RWPE2 (cell line): Measurements from ENCODE around the gene FBXL19.

Experiments
- ATAC-seq: fragments of 200-7000 bp; cut with Tn5 transposase; 3 replicates; pipeline ENCODE4 v1.9.1; 2021; ENCODE audit warnings: low read depth
- DNase-seq: peaks from one replicate; pipeline ENCODE4 v3.0.0-alpha.2; 2020; ENCODE audit warnings: low spot score
- H3K27ac ChIP-seq: fragments of 450-650 bp; 2 replicates; pipeline ENCODE4 v1.5.1; 2017; ENCODE audit warnings: mild to moderate bottlenecking; ENCODE audit not compliant: poor library complexity, severe bottlenecking
- H3K27me3 ChIP-seq: fragments of 250-450 bp; sonication (Bioruptor Pico); 2 replicates; pipeline ENCODE4 v1.5.1; 2021; ENCODE audit warnings: mild to moderate bottlenecking, moderate library complexity; ENCODE audit not compliant: insufficient read depth, poor library complexity, severe bottlenecking
- H3K36me3 ChIP-seq: fragments of 250-450 bp; sonication (Bioruptor Pico); 2 replicates; pipeline ENCODE4 v1.5.1; 2020; ENCODE audit warnings: low read depth, mild to moderate bottlenecking, moderate library complexity
- H3K4me1 ChIP-seq: fragments of 250-450 bp; sonication (Bioruptor Pico); 2 replicates; pipeline ENCODE4 v1.5.1; 2021; ENCODE audit warnings: mild to moderate bottlenecking, moderate library complexity; ENCODE audit not compliant: insufficient read depth, poor library complexity, severe bottlenecking
- H3K4me3 ChIP-seq: fragments of 250-450 bp; sonication (Bioruptor Pico); 2 replicates; pipeline ENCODE4 v1.5.1; 2021; ENCODE audit warnings: mild to moderate bottlenecking, moderate library complexity; ENCODE audit not compliant: severe bottlenecking
- H3K9me3 ChIP-seq: fragments of 250-450 bp; sonication (Bioruptor Pico); 2 replicates; pipeline ENCODE4 v1.5.1; 2021; ENCODE audit warnings: mild to moderate bottlenecking, moderate library complexity; ENCODE audit not compliant: severe bottlenecking
- TF ChIP-seq, protein P1 (sequence below): fragments of 450-650 bp; IDR thresholded peaks from one replicate; pipeline ENCODE4 v1.5.1; 2017; ENCODE audit warnings: mild to moderate bottlenecking, moderate library complexity; ENCODE audit not compliant: poor library complexity, severe bottlenecking

The FBXL19 gene

GRCh38 chr16:30876867-30877266 is 46.5 kb upstream of the FBXL19 start:
- H3K4me1 ChIP-seq = peaks cover 5% of the 10 kb centered on the region
- ATAC-seq (no peak), DNase-seq (no peak)
- no peaks in the 10 kb centered on the region for H3K27me3 ChIP-seq
- no peak overlapping the region for H3K4me3 ChIP-seq
- peak overlapping the region; percentile 55 for H3K27ac ChIP-seq
- no peaks in the 10 kb centered on the region for H3K9me3 ChIP-seq
- TF ChIP-seq, protein P1, sequence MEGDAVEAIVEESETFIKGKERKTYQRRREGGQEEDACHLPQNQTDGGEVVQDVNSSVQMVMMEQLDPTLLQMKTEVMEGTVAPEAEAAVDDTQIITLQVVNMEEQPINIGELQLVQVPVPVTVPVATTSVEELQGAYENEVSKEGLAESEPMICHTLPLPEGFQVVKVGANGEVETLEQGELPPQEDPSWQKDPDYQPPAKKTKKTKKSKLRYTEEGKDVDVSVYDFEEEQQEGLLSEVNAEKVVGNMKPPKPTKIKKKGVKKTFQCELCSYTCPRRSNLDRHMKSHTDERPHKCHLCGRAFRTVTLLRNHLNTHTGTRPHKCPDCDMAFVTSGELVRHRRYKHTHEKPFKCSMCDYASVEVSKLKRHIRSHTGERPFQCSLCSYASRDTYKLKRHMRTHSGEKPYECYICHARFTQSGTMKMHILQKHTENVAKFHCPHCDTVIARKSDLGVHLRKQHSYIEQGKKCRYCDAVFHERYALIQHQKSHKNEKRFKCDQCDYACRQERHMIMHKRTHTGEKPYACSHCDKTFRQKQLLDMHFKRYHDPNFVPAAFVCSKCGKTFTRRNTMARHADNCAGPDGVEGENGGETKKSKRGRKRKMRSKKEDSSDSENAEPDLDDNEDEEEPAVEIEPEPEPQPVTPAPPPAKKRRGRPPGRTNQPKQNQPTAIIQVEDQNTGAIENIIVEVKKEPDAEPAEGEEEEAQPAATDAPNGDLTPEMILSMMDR = no peak
- H3K36me3 ChIP-seq = peaks cover 13% of the 10 kb centered on the region

GRCh38 chr16:30882429-30883310 is 40.7 kb upstream of the FBXL19 start:
- H3K4me3 ChIP-seq = no peak overlapping the region
- H3K27me3 ChIP-seq = no peaks in the 10 kb centered on the region
- H3K4me1 ChIP-seq = no peaks in the 10 kb centered on the region
- H3K27ac ChIP-seq = no peak overlapping the region
- no peak for ATAC-seq
- H3K9me3 ChIP-seq = no peaks in the 10 kb centered on the region
- H3K36me3 ChIP-seq = peaks cover 19% of the 10 kb centered on the region
- TF ChIP-seq, protein P1 = no peak
- no peak for DNase-seq

DNA sequence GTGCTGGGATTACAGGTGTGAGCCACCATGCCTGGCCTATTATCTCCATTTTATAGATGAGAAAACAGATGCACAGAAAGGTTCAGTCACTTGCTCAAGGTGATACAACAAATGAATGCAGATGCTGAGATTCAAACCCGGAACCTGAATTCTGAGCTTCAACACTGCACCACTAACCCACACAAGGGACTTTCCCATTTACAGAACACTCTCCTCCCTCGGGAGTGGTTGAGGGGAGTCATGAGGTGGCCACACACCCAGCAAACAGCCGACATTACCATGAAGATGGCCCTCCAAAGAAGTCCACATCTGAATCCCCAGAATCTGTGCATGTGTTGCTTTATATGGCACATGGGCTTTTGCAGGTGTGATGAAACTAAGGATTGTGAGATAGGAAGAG is 38.6 kb upstream of the FBXL19 start:
- Histone ChIP-seq H3K4me3 (no peak overlapping the region), H3K27ac (no peak overlapping the region), H3K36me3 (peaks cover 34% of the 10 kb centered on the region), H3K27me3 (no peaks in the 10 kb centered on the region), H3K9me3 (no peaks in the 10 kb centered on the region), H3K4me1 (no peaks in the 10 kb centered on the region)
- TF ChIP-seq, protein P1 = no peak
- ATAC-seq = no peak
- DNase-seq = no peak

DNA sequence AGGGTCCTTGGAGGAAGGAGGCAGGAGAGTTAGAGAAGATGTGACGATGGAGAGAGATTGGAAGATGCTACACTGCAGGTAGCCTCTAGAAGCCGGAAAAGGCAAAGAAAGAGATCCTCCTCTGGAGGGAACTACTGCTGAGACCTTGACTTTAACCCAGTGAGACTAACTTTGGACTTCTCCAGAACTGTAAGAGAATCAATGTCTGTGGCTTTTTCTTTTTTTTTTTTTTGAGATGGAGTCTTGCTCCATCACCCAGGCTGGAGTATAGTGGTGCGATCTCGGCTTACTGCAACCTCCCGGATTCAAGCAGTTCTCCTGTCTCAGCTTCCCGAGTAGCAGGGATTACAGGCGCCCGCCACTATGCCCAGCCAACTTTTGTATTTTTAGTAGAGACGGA is 38.2 kb upstream of the FBXL19 start:
- H3K4me1 ChIP-seq = no peaks in the 10 kb centered on the region
- H3K4me3 ChIP-seq = no peak overlapping the region
- TF ChIP-seq, protein P1 = no peak
- peaks cover 34% of the 10 kb centered on the region for H3K36me3 ChIP-seq
- DNase-seq = no peak
- no peaks in the 10 kb centered on the region for H3K27me3 ChIP-seq
- no peak for ATAC-seq
- no peak overlapping the region for H3K27ac ChIP-seq
- H3K9me3 ChIP-seq = no peaks in the 10 kb centered on the region

DNA sequence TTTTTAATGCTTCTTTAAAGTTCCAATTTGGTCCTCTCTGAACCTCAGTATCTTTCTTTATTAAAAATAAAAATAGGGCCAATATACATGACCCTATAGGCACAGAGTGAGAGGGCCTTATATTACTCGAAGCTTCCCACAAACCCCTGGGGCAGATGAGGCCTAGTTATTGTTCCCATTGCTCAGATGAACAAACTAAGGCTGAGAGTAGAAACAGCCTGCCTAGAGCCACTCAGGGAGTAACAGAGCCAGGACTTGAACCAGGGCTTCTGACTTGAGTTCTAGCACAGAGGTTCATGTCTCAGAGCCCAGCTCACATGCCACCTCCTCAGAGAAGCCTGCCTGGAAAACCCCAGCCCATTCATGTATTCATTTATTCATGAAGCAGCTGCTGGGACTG is 37.2 kb upstream of the FBXL19 start:
- no peak overlapping the region for H3K27ac ChIP-seq
- peaks cover 38% of the 10 kb centered on the region for H3K36me3 ChIP-seq
- no peak for DNase-seq
- ATAC-seq = no peak
- TF ChIP-seq, protein P1 = no peak
- no peaks in the 10 kb centered on the region for H3K27me3 ChIP-seq
- H3K9me3 ChIP-seq = no peaks in the 10 kb centered on the region
- no peak overlapping the region for H3K4me3 ChIP-seq
- H3K4me1 ChIP-seq = no peaks in the 10 kb centered on the region
